Suprapubic skin (tissue), 4 donors: ENCODE results near the gene ST8SIA3.

Experiments used
- CTCF ChIP-seq, 2 donors: fragments of 200-600 bp in 1 of 2; fragments of 450-650 bp in 1 of 2; sonication (generic) in 1 of 2; IDR thresholded peaks; one replicate each; pipeline ENCODE4 v1.5.1; 2016 to 2019; ENCODE audit warnings: antibody characterized with exemption in 2 of 2, mild to moderate bottlenecking in 1 of 2, moderate library complexity in 1 of 2
- POLR2A ChIP-seq, 2 donors: fragments of 450-650 bp; IDR thresholded peaks; one replicate each; pipeline ENCODE4 v1.6.1; 2017; ENCODE audit warnings: antibody characterized with exemption in 2 of 2, mild to moderate bottlenecking in 2 of 2, moderate library complexity in 2 of 2
- POLR2AphosphoS5 ChIP-seq, 3 donors: sonication (generic); formaldehyde crosslinking; IDR thresholded peaks; one replicate each; pipeline ENCODE4 v1.6.1; 2017; ENCODE audit warnings: antibody characterized with exemption in 3 of 3

GRCh38 chr18:57347784-57348183, 4.6 kb upstream of the ST8SIA3 start:
- TF ChIP-seq POLR2A (IDR thresholded peaks at IDR 0.05) (no peak), CTCF (IDR thresholded peaks at IDR 0.05) (no peak), POLR2AphosphoS5 (IDR thresholded peaks at IDR 0.05) (no peak)
